H1 (cell line): ENCODE data around the gene MLH3. TPM values are rescaled to one million over a fixed set of nuclear protein-coding genes. Genes with fewer than 3 reads are reported as not detected.

Source experiments
- ATF2 ChIP-seq: IDR thresholded peaks from 2 replicates; pipeline ENCODE4 v1.6.1; 2012; ENCODE audit warnings: low read length, inconsistent platforms
- BCL11A ChIP-seq, 2 experiments: IDR thresholded peaks; one replicate each; pipeline ENCODE4 v1.6.1; 2011; ENCODE audit warnings: low read depth in 2 of 2, low read length in 2 of 2, mild to moderate bottlenecking in 2 of 2
- CHD7 ChIP-seq: fragments of 300-600 bp; sonication (generic); IDR thresholded peaks from 2 replicates; pipeline ENCODE4 v1.7.1; 2012; ENCODE audit warnings: low read length, moderate library complexity, mild to moderate bottlenecking, inconsistent platforms; ENCODE audit not compliant: insufficient replicate concordance
- POLR2A ChIP-seq, 2 experiments: IDR thresholded peaks; 1 replicate in 1 of 2; 2 replicates in 1 of 2; pipeline ENCODE4 v1.6.1; 2011; ENCODE audit warnings: low read depth in 2 of 2, low read length in 2 of 2, mild to moderate bottlenecking in 2 of 2; ENCODE audit errors: control extremely low read depth in 1 of 2
- SIN3A ChIP-seq, 2 experiments: IDR thresholded peaks in 1 of 2; conservative IDR thresholded peaks in 1 of 2; 2 replicates each; pipeline ENCODE4 v1.6.1; 2011 to 2012; ENCODE audit warnings: low read length in 2 of 2, improper control_type of control experiment in 1 of 2, low read depth in 1 of 2, mild to moderate bottlenecking in 1 of 2
- SRF ChIP-seq: IDR thresholded peaks from 2 replicates; pipeline ENCODE4 v1.6.1; 2011; ENCODE audit warnings: mild to moderate bottlenecking, low read depth, low read length, moderate library complexity
- polyA plus RNA-seq, 7 experiments: library from polyadenylated mRNA; depleted of rRNA in 3 of 7; stranded (reverse) in 5 of 7; unstranded in 2 of 7; fragments of >200 nt in 5 of 7; fragments of 200-250 nt in 2 of 7; gene quantifications; 1 replicate in 5 of 7; 2 replicates in 1 of 7; 4 replicates in 1 of 7; pipeline versions ENCODE4 v1.2.1 to v1.2.3, GENCODE V29; 2011 to 2013; ENCODE audit warnings: missing spikeins in 2 of 7, mixed read lengths in 2 of 7
- total RNA-seq: library from RNA; stranded (reverse); fragmentation: NEBNext Ultra II Directional; extraction: Animal tissue kit (Norgen Biotek cat#: 25700); gene quantifications from 2 replicates; pipeline ENCODE4 v1.2.1, GENCODE V29; 2021

MLH3 gene
- total and polyA plus RNA-seq, 2 of the 8 experiments (the other 6 are each of a cell fraction or from before 2014, with no cell fraction given): 9.3 to 20.1 TPM

- TF ChIP-seq CHD7: no peak
- no peak for TF ChIP-seq BCL11A (IDR thresholded peaks at IDR 0.05; ENCODE audit: low read depth in 2 of 2, low read length in 2 of 2)
- TF ChIP-seq SIN3A (conservative IDR thresholded peaks at IDR 0.05 in 1 of 2, IDR thresholded peaks at IDR 0.05 in 1 of 2; ENCODE audit: low read depth in 1 of 2, low read length in 2 of 2): no peak
- TF ChIP-seq ATF2: no peak
- no peak for TF ChIP-seq POLR2A (IDR thresholded peaks at IDR 0.05; ENCODE audit: control extremely low read depth in 1 of 2, low read depth in 2 of 2, low read length in 2 of 2)
- TF ChIP-seq SRF: no peak
Observed at GRCh38 chr14:75066691-75067090, 15.4 kb upstream of the MLH3 start (continued).
